GM19468 (cell line): ENCODE results near the gene MCRIP2.

Experiments
- ATAC-seq: cut with Tn5 transposase; IDR thresholded peaks from one replicate; pipeline ENCODE4 v1.9.1; 2021; ENCODE audit warnings: mild to moderate bottlenecking, moderate library complexity, moderate number of reproducible peaks; ENCODE audit not compliant: unreplicated experiment; ENCODE audit errors: extremely low read depth

Gene MCRIP2

GRCh38 chr16:615122-615521 is 26.5 kb upstream of the MCRIP2 start:
- no peak for ATAC-seq

DNA sequence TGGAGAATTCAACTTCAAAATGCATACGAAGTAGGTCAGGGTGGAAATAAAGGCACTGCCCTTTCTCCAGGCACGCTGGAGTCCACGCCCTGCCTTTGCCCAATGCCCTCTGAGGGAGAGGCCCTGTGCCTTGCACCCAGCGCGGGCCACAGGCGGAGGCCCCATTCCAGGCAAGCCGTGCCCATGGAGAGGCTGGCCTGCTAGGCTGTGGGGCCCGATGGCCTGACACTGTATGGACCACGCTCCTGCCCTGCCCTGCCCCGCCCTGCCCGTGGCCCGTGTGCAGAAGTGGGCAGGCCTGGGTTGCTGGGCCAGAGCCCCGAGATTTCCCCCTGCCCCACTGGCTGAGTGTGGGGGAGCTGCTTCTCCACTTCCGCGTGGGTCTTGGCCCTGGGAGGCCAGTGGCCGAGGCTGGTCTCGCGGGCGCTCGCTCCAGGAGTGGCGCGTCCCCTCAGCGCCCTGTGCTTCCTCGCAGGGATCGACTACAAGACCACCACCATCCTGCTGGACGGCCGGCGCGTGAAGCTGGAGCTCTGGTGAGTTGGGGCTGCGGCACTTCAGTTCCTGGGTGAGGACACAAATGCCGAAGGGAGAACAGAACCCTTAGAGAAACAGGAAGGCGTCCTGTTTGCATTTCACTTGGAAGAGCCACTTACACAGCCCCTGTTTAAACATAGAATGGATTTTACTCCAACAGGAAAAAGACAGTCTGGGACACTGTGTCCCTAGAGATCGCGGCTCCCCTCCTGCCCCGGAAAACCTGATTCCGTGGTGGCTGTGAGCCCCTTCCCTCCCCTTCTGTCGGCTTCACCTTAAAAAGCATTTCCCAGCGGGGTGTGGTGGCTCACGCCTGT is 24.7 kb upstream of the MCRIP2 start:
- ATAC-seq: no peak

- no peak for ATAC-seq
Observed at GRCh38 chr16:617855-618254, 23.8 kb upstream of the MCRIP2 start.

- no peak for ATAC-seq
Observed at GRCh38 chr16:619476-620100, 22.0 kb upstream of the MCRIP2 start.

GRCh38 chr16:620700-621525 is 20.7 kb upstream of the MCRIP2 start:
- no peak for ATAC-seq

- ATAC-seq: no peak
Observed at GRCh38 chr16:621526-622105, 20.0 kb upstream of the MCRIP2 start.

DNA sequence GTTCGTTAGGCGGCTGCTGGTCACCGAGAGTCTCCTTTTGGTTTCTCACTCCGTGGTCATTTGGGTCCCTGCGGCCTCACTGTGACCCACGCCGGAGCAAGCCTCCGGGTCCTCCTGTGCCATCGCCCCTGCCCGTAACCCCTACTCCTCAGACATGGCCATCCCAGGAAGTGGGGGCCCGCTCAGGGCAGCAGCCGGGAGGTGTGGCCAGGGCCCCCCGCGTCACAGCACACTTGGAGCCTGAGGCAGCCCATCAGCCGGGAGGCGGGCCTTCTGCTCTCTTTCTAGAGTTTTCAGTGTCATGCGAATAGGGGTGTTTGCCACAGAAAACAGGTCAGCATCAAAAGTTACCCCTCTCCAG is 18.7 kb upstream of the MCRIP2 start:
- ATAC-seq: no peak

- ATAC-seq: no peak
Observed at GRCh38 chr16:624526-625070, 17.0 kb upstream of the MCRIP2 start.

- no peak for ATAC-seq
Observed at GRCh38 chr16:625117-625976, 16.3 kb upstream of the MCRIP2 start.

DNA sequence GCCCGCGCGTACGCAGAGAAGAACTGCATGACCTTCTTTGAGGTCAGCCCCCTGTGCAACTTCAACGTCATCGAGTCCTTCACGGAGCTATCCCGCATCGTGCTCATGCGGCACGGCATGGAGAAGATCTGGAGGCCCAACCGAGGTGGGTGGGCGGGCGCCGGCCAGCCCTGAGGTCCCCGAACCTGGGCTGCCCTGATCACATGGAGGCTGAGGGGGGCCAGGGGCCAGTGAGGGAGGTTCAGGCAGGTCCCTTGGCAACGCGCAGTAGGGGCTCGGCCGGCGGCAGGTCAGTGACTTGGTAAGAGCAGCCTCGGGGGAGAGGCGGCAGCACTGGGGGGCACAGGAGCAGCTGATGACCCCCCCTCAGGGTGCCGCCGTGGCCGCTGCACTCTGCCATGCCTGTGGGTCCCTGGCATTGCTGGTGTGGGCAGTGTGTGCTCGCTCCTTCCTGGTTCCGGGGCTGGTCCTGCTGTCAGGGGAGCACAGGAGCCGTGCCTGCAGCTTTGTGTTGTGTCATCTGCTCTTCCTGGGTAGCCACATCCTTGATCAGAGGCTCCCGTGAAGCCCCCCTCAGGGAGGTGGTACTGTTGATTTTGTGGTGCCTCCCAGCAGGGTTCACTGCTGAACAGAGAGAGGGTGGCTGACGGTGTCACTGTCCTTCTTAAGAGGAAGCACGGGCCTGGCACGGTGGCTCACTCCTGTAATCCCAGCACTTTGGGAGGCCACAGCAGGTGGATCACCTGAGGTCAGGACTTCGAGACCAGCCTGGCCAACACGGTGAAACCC is 15.5 kb upstream of the MCRIP2 start:
- no peak for ATAC-seq

- ATAC-seq: no peak
Observed at GRCh38 chr16:626787-627453, 14.7 kb upstream of the MCRIP2 start.

GRCh38 chr16:627454-628239 is 14.0 kb upstream of the MCRIP2 start:
- ATAC-seq: no peak

DNA sequence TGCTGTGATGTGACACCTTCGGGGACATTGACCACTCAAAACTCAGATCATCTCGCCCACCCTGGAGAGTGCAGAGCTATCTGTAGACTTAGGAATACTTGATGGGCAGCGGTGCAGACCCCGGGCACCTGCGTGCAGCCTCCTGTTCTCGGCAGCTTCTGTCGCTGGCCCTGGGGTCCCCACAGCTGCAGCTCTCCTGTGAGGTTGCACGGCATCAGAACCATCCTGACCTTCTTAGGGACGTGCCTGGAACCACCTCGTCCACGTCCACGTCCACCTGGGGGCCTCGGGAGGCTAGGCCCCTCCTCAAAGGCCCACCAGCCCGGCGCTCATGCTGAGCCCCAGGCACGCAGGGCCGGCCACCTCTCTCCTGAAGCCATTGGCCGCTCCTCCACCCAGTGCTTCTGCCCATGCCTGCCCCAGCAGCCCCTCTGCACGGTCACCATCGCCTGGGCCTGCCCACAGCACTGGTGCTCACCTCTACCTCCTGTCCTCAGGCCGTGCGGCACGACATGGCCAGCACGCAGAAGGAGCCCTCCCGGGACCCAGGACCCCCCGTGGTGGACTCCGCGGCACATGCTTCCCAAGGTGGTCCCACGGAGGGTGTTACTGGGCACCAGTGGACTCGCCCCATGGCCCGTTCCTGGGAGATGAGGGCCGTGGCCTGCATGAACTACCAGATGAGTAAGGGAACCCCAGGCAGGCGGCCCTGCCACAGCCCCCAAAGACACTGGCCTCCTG is 13.1 kb upstream of the MCRIP2 start:
- ATAC-seq: no peak

DNA sequence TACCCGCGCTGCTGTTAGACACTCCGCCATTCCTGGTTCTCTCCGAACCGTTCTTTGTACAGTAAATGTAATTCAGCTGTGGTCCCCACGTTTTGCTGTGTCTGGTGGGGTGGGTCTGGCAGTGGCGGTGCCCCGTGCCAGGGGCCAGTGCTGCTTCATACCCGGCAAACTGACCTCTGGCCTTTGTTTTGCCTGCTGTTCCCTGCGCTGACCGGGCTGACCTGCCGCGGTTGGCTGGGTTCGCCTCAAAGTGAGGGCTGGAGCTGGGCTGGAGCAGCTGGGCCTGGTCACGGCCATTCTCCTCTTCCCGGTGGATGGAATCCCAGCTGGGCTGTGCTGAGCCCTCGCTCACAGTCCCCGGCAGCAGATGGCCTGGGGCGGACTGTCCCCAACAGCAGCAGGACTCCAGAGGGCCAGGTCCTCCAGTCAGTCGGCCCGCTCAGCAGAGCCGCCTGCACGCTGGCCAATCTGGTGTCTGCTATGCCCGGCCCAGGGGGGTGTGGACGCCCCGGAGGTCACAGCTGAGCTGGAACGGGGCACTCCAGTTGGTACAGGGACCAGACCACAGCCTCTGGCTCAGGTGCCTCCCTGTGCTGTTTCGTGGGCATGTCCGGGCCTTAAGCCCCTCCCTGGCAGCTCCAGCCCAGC is 12.3 kb upstream of the MCRIP2 start:
- ATAC-seq: no peak

GRCh38 chr16:629833-630248 is 11.8 kb upstream of the MCRIP2 start:
- ATAC-seq: no peak

DNA sequence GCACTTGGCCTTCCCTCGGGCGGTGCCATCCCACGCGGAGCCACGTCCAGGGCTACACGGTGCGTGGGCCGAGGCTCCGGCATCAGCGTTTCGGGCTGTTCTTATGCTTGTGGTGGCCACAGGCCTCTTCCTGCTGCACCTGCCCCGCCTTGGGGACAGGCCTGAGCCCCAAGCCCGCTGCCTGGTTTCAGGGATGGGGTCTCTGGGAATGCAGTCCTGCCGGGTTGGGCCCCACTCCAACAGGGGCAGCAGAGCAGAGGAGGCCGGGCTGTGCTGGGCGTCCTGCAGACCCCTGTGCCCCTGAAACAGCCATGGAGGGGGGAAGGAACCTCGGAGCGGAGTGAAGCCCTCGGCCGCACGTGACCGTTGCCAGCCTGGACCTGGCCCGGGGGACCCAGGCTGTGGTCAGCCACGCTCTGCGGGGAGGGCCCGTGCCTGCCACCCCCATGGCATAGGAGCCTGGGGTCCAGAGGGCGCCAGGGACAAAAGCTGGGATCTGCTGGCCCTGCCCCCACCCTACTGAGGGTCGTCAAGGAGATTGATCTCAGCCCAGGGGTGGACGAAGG is 11.3 kb upstream of the MCRIP2 start:
- no peak for ATAC-seq
